Measurements from ENCODE around the gene GATA5. TPM values are rescaled to one million over a fixed set of nuclear protein-coding genes. Genes with fewer than 3 reads are reported as not detected.

GATA5 gene
- total RNA-seq, 1 experiment from 2014 or later = not detected

GRCh38 chr20:62481425-62482145, 5.8 kb upstream of the GATA5 start:
- CTCF ChIA-PET = no interaction called here
- Histone ChIP-seq H3K36me3 (ENCODE audit: control insufficient read depth in 1 of 2, insufficient read depth in 2 of 2, low read length in 2 of 2) (no peaks in the 10 kb centered on the region), H3K27ac (ENCODE audit: low read depth, low read length) (no peak overlapping the region), H3K4me3 (replicated peaks in 1 of 2; ENCODE audit: low read depth in 1 of 2, low read length in 2 of 2) (no peak overlapping the region), H3K9ac (ENCODE audit: low read length) (no peak overlapping the region), H4K20me1 (ENCODE audit: insufficient read depth) (no peaks in the 10 kb centered on the region), H3K4me2 (ENCODE audit: low read length) (no peak overlapping the region), H2AFZ (ENCODE audit: low read depth, low read length, poor library complexity, severe bottlenecking) (no peak overlapping the region), H3K9me3 (ENCODE audit: control insufficient read depth in 1 of 2, insufficient read depth in 1 of 2, low read depth in 1 of 2, low read length in 2 of 2) (no peaks in the 10 kb centered on the region), H3K79me2 (ENCODE audit: insufficient read depth, low read length) (no peaks in the 10 kb centered on the region), H3K27me3 (ENCODE audit: insufficient read depth, low read length) (no peaks in the 10 kb centered on the region), H3K4me1 (ENCODE audit: control insufficient read depth in 1 of 2, insufficient read depth in 2 of 2, low read length in 2 of 2) (no peaks in the 10 kb centered on the region), H3K9me2 (ENCODE audit: insufficient read depth) (no peaks in the 10 kb centered on the region)
- BruUV-seq (replicated peaks) = no TSS peak
- TF ChIP-seq, protein P1, sequence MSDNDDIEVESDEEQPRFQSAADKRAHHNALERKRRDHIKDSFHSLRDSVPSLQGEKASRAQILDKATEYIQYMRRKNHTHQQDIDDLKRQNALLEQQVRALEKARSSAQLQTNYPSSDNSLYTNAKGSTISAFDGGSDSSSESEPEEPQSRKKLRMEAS (IDR thresholded peaks at IDR 0.05) = no peak
- TF ChIP-seq, protein P2, sequence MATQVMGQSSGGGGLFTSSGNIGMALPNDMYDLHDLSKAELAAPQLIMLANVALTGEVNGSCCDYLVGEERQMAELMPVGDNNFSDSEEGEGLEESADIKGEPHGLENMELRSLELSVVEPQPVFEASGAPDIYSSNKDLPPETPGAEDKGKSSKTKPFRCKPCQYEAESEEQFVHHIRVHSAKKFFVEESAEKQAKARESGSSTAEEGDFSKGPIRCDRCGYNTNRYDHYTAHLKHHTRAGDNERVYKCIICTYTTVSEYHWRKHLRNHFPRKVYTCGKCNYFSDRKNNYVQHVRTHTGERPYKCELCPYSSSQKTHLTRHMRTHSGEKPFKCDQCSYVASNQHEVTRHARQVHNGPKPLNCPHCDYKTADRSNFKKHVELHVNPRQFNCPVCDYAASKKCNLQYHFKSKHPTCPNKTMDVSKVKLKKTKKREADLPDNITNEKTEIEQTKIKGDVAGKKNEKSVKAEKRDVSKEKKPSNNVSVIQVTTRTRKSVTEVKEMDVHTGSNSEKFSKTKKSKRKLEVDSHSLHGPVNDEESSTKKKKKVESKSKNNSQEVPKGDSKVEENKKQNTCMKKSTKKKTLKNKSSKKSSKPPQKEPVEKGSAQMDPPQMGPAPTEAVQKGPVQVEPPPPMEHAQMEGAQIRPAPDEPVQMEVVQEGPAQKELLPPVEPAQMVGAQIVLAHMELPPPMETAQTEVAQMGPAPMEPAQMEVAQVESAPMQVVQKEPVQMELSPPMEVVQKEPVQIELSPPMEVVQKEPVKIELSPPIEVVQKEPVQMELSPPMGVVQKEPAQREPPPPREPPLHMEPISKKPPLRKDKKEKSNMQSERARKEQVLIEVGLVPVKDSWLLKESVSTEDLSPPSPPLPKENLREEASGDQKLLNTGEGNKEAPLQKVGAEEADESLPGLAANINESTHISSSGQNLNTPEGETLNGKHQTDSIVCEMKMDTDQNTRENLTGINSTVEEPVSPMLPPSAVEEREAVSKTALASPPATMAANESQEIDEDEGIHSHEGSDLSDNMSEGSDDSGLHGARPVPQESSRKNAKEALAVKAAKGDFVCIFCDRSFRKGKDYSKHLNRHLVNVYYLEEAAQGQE (IDR thresholded peaks at IDR 0.05; ENCODE audit: low read depth) = no peak
- TF ChIP-seq RAD21 (IDR thresholded peaks at IDR 0.05; ENCODE audit: low read depth) (no peak), POLR2AphosphoS5 (IDR thresholded peaks at IDR 0.05; ENCODE audit: low read depth, low read length) (no peak), TCF7L2 (IDR thresholded peaks at IDR 0.05; ENCODE audit: borderline replicate concordance, extremely low read depth, insufficient read depth, insufficient read length) (no peak), SIN3A (IDR thresholded peaks at IDR 0.05; ENCODE audit: low read depth) (no peak), CEBPB (IDR thresholded peaks at IDR 0.05; ENCODE audit: low read depth) (no peak), EZH2phosphoT487 (IDR thresholded peaks at IDR 0.05; ENCODE audit: borderline replicate concordance) (no peak), YY1 (IDR thresholded peaks at IDR 0.05; ENCODE audit: extremely low read depth, insufficient replicate concordance, low read depth, low read length) (no peak), SRF (IDR thresholded peaks at IDR 0.05; ENCODE audit: low read depth) (no peak), ELF1 (IDR thresholded peaks at IDR 0.05; ENCODE audit: borderline replicate concordance, low read depth) (no peak), EGR1 (IDR thresholded peaks at IDR 0.05; ENCODE audit: low read depth) (no peak), POLR2A (IDR thresholded peaks at IDR 0.05; ENCODE audit: borderline replicate concordance, extremely low read depth, insufficient read depth, insufficient read length) (no peak), ATF3 (IDR thresholded peaks at IDR 0.05) (no peak), JUND (IDR thresholded peaks at IDR 0.05) (no peak), FOSL1 (IDR thresholded peaks at IDR 0.05; ENCODE audit: low read depth) (no peak), EZH2 (IDR thresholded peaks at IDR 0.05) (no peak)
- POLR2A ChIA-PET = no interaction called here
- intact Hi-C loops (cut with micrococcal nuclease) = no loop called here
- no peak for ATAC-seq
- no peak for DNase-seq (ENCODE audit: low read depth, low spot score)
- RAD21 ChIA-PET (ENCODE audit: low non-redundant PET in 1 of 2, low total read pairs in 2 of 2, uncharacterized antibody in 2 of 2, unreplicated experiment in 2 of 2) = no interaction called here
